ENCODE results near the gene HIVEP3. TPM values are rescaled to one million over a fixed set of nuclear protein-coding genes. Genes with fewer than 3 reads are reported as not detected.

Gene HIVEP3
- total and polyA plus RNA-seq, 2 donors (not counting 1 experiment from before 2014, with no cell fraction given) = 2.0 to 5.1 TPM

- 90% methylated on average over 3 of the region's 5 CpGs for WGBS (ENCODE audit: insufficient coverage)
- Mint-ChIP-seq H3K27ac (no peak overlapping the region), H3K27me3 (no peaks in the 10 kb centered on the region), H3K4me1 (peaks cover 2% of the 10 kb centered on the region), H3K4me3 (no peak overlapping the region), H3K9me3 (ENCODE audit: insufficient read depth) (no peaks in the 10 kb centered on the region)
- H3K27me3 ChIP-seq (replicated peaks in 1 of 4; ENCODE audit: control extremely low read depth in 1 of 4, control insufficient read depth in 3 of 4, insufficient read depth in 4 of 4, low read length in 3 of 4) = no peaks in the 10 kb centered on the region
- no peak overlapping the region for H2AFZ ChIP-seq (ENCODE audit: insufficient read depth, low read depth, low read length, poor library complexity, severe bottlenecking)
- H3K4me2 ChIP-seq (replicated peaks; ENCODE audit: low read depth, low read length, poor library complexity, severe bottlenecking) = no peak overlapping the region
- H3K79me2 ChIP-seq (ENCODE audit: control insufficient read depth, insufficient read depth, low read length) = peaks cover 4% of the 10 kb centered on the region
- CTCF ChIA-PET = no interaction called here
- no peak overlapping the region for H3K4me3 ChIP-seq (ENCODE audit: control extremely low read depth in 1 of 5, extremely low read depth in 1 of 5, insufficient read depth in 1 of 5, low read depth in 2 of 5, low read length in 4 of 5)
- no peak for DNase-seq
- TF ChIP-seq CTCF (IDR thresholded peaks at IDR 0.05) (no peak), EZH2 (IDR thresholded peaks at IDR 0.05; ENCODE audit: borderline replicate concordance, insufficient read depth, low read depth, low read length, poor library complexity, severe bottlenecking) (no peak)
- POLR2A ChIA-PET = no interaction called here
- ATAC-seq (ENCODE audit: low read depth) = no peak
- no peaks in the 10 kb centered on the region for H3K36me3 ChIP-seq (replicated peaks in 1 of 2; ENCODE audit: control extremely low read depth in 1 of 2, control insufficient read depth in 1 of 2, extremely low read depth in 1 of 2, insufficient read depth in 2 of 2, low read length in 1 of 2)
- H4K20me1 ChIP-seq (ENCODE audit: control insufficient read depth, insufficient read depth, low read length, poor library complexity, severe bottlenecking) = no peaks in the 10 kb centered on the region
- no peak overlapping the region for H3K9ac ChIP-seq (ENCODE audit: low read length)
- intact Hi-C loops (cut with micrococcal nuclease) = no loop called here
- H3K27ac ChIP-seq (ENCODE audit: low read length in 2 of 2) = no peak overlapping the region
- H3K4me1 ChIP-seq (ENCODE audit: control insufficient read depth in 2 of 2, insufficient read depth in 2 of 2, low read length in 2 of 2) = no peaks in the 10 kb centered on the region
- no peaks in the 10 kb centered on the region for H3K9me3 ChIP-seq (ENCODE audit: control extremely low read depth in 1 of 3, control insufficient read depth in 2 of 3, insufficient read depth in 1 of 3, low read length in 2 of 3)
These were observed 388.3 kb downstream of the HIVEP3 start for GRCh38 chr1:41530411-41530810.

- no peaks in the 10 kb centered on the region for H3K27me3 ChIP-seq (replicated peaks in 1 of 4; ENCODE audit: control extremely low read depth in 1 of 4, control insufficient read depth in 3 of 4, insufficient read depth in 4 of 4, low read length in 3 of 4)
- no peaks in the 10 kb centered on the region for H4K20me1 ChIP-seq (ENCODE audit: control insufficient read depth, insufficient read depth, low read length, poor library complexity, severe bottlenecking)
- no peaks in the 10 kb centered on the region for H3K4me1 ChIP-seq (ENCODE audit: control insufficient read depth in 2 of 2, insufficient read depth in 2 of 2, low read length in 2 of 2)
- no peak overlapping the region for H2AFZ ChIP-seq (ENCODE audit: insufficient read depth, low read depth, low read length, poor library complexity, severe bottlenecking)
- H3K36me3 ChIP-seq (replicated peaks in 1 of 2; ENCODE audit: control extremely low read depth in 1 of 2, control insufficient read depth in 1 of 2, extremely low read depth in 1 of 2, insufficient read depth in 2 of 2, low read length in 1 of 2) = peaks cover 0 to 2% of the 10 kb centered on the region in 2 experiments
- 93% methylated on average over 23 of the region's 23 CpGs for WGBS (ENCODE audit: insufficient coverage)
- H3K79me2 ChIP-seq (ENCODE audit: control insufficient read depth, insufficient read depth, low read length) = no peaks in the 10 kb centered on the region
- H3K9ac ChIP-seq (ENCODE audit: low read length) = no peak overlapping the region
- Mint-ChIP-seq H3K9me3 (ENCODE audit: insufficient read depth) (no peaks in the 10 kb centered on the region), H3K4me3 (no peak overlapping the region), H3K4me1 (peaks cover 2% of the 10 kb centered on the region), H3K27me3 (no peaks in the 10 kb centered on the region), H3K27ac (peak overlapping the region; percentile 13)
- ATAC-seq (ENCODE audit: low read depth) (no peak), DNase-seq (no peak)
- intact Hi-C loops (cut with micrococcal nuclease) = no loop called here
- POLR2A ChIA-PET = no interaction called here
- no peaks in the 10 kb centered on the region for H3K9me3 ChIP-seq (ENCODE audit: control extremely low read depth in 1 of 3, control insufficient read depth in 2 of 3, insufficient read depth in 1 of 3, low read length in 2 of 3)
- H3K27ac ChIP-seq (ENCODE audit: low read length in 2 of 2) = no peak overlapping the region
- H3K4me2 ChIP-seq (replicated peaks; ENCODE audit: low read depth, low read length, poor library complexity, severe bottlenecking) = no peak overlapping the region
- TF ChIP-seq CTCF (IDR thresholded peaks at IDR 0.05) (no peak), EZH2 (IDR thresholded peaks at IDR 0.05; ENCODE audit: borderline replicate concordance, insufficient read depth, low read depth, low read length, poor library complexity, severe bottlenecking) (no peak)
- CTCF ChIA-PET = no interaction called here
- H3K4me3 ChIP-seq (ENCODE audit: control extremely low read depth in 1 of 5, extremely low read depth in 1 of 5, insufficient read depth in 1 of 5, low read depth in 2 of 5, low read length in 4 of 5) = no peak overlapping the region
These were observed 388.9 kb downstream of the HIVEP3 start for GRCh38 chr1:41529621-41530395.
